Measurements from ENCODE around the gene LPP. TPM values are rescaled to one million over a fixed set of nuclear protein-coding genes. Genes with fewer than 3 reads are reported as not detected.

Gene LPP
- total RNA-seq, 4 donors from 2014 or later = 56.0 to 65.7 (median 58.1) TPM

DNA sequence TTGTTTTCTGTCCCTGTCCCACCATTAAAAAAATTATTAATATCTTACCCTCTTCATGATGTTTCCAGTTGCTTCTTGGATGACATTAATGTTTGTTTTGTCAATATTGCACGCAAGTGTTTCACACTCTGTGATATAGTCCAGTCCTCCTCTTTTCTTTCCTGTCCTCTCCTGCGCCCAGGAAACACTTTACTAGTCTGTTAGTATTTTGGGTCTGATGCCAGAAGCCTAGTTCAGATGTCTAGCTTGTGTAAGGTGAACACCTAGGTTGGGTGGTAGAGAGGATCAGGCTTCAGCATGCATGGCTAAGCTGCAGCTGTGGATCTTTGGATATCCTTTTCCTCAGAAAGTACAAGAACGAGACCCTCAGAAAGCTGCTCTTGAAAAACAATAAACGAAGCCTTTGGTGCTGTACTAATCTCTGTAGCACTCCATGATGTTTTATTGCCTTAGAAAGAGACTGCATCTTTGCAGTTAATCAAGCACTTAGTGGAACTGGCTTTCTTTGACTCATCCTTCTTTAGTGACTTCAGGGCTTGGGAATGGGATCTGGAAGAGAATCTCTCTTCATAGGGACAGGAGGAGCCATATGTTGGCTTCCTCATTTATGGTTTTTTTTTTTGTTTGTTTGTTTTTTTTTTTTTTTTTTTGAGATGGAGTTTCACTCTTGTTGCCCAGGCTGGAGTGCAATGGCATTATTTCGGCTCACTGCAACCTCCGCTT is 253.4 kb downstream of the LPP start:
- TF ChIP-seq POLR2A (IDR thresholded peaks at IDR 0.05) = no peak
- TF ChIP-seq, protein P1, sequence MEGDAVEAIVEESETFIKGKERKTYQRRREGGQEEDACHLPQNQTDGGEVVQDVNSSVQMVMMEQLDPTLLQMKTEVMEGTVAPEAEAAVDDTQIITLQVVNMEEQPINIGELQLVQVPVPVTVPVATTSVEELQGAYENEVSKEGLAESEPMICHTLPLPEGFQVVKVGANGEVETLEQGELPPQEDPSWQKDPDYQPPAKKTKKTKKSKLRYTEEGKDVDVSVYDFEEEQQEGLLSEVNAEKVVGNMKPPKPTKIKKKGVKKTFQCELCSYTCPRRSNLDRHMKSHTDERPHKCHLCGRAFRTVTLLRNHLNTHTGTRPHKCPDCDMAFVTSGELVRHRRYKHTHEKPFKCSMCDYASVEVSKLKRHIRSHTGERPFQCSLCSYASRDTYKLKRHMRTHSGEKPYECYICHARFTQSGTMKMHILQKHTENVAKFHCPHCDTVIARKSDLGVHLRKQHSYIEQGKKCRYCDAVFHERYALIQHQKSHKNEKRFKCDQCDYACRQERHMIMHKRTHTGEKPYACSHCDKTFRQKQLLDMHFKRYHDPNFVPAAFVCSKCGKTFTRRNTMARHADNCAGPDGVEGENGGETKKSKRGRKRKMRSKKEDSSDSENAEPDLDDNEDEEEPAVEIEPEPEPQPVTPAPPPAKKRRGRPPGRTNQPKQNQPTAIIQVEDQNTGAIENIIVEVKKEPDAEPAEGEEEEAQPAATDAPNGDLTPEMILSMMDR (IDR thresholded peaks at IDR 0.05 in 4 of 5, conservative IDR thresholded peaks at IDR 0.05 in 1 of 5) = no peak
- H3K4me3 ChIP-seq = no peak overlapping the region
- no peak overlapping the region for H3K27ac ChIP-seq
- H3K4me1 ChIP-seq = peaks cover 0 to 4% of the 10 kb centered on the region in 2 donors
- ATAC-seq = peak in 1 of 2 donors; percentile 27
- H3K36me3 ChIP-seq = no peaks in the 10 kb centered on the region
- no peaks in the 10 kb centered on the region for H3K9me3 ChIP-seq
- DNase-seq = no peak
- intact Hi-C loops (cut with DNase I; ENCODE audit: low total_unique reads) (no loop called here), in situ Hi-C loops (cut with MboI; ENCODE audit: low sequenced_read_pairs in 4 of 4) (loop anchor here in 2 of 4 donors (25.0 kb wide), 1 partner anchor 670 kb away; the partner anchor contains the start of gene BCL6 (in 2 of the 2))
- H3K27me3 ChIP-seq = no peaks in the 10 kb centered on the region

DNA sequence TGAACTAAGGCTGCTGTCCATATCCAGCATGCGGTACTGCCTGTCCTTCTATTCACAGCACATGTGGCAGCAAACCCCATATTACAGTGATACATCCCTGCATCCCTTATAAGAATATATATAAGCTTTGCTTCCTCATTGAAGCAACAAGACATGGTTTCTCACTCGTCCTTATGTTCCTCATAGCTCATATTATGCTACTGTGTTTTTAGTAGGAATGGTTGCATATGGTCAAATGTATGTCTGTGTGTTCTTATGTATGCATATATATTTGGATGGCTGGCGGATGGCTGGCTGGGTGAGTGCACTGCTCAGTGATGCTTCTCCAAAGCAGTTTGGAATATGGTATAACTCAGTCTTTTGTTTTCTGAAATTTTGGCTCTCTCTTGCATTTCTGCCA is 254.9 kb downstream of the LPP start:
- intact Hi-C loops (cut with DNase I; ENCODE audit: low total_unique reads) = no loop called here

DNA sequence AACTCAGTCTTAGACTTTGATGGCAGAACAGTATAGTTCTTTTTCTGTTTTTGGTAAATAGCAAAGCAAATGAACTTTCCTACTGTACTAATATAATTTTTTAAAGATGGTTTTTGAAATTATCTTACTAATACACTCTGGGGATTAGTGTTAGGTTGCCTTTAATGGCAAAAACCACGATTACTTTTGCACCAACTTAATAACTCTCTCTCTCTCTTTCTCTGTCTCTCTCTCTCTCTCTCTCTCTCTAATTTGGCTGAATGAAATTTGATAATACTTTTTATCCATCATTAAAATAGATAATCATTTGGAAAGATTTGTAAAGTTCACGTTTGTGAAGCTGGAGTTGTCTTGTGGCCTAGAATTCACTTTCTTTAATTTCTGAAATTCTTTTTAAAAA is 257.8 kb downstream of the LPP start:
- Histone ChIP-seq H3K4me3 (no peak overlapping the region), H3K36me3 (no peaks in the 10 kb centered on the region), H3K4me1 (peaks cover 5 to 21% of the 10 kb centered on the region in 2 donors), H3K27ac (no peak overlapping the region), H3K27me3 (no peaks in the 10 kb centered on the region), H3K9me3 (no peaks in the 10 kb centered on the region)
- ATAC-seq (no peak), DNase-seq (no peak)
- in situ Hi-C loops (cut with MboI; ENCODE audit: low sequenced_read_pairs in 4 of 4) (loop anchor here in 2 of 4 donors (10.0 to 25.0 kb wide), 2 partner anchors 147 to 674 kb away; partner anchors contain the start of gene BCL6 (in 2 of the 2)), intact Hi-C loops (cut with DNase I; ENCODE audit: low total_unique reads) (no loop called here)
- TF ChIP-seq POLR2A (IDR thresholded peaks at IDR 0.05) = no peak
- TF ChIP-seq, protein P1 (IDR thresholded peaks at IDR 0.05 in 4 of 5, conservative IDR thresholded peaks at IDR 0.05 in 1 of 5) = no peak

More for the DNA sequence above, 254.9 kb downstream of the LPP start:
- ATAC-seq = no peak
- H3K4me1 ChIP-seq = peaks cover 0 to 4% of the 10 kb centered on the region in 2 donors
- no peaks in the 10 kb centered on the region for H3K36me3 ChIP-seq
- H3K4me3 ChIP-seq = no peak overlapping the region
- in situ Hi-C loops (cut with MboI; ENCODE audit: low sequenced_read_pairs in 4 of 4) = loop anchor here in 2 of 4 donors (25.0 kb wide), 1 partner anchor 672 kb away; the partner anchor contains the start of gene BCL6 (in 2 of the 2)
- H3K27me3 ChIP-seq = no peaks in the 10 kb centered on the region
- no peak for DNase-seq
- TF ChIP-seq POLR2A (IDR thresholded peaks at IDR 0.05) = no peak
- TF ChIP-seq, protein P1 (IDR thresholded peaks at IDR 0.05 in 4 of 5, conservative IDR thresholded peaks at IDR 0.05 in 1 of 5) = no peak
- no peaks in the 10 kb centered on the region for H3K9me3 ChIP-seq
- H3K27ac ChIP-seq = no peak overlapping the region

DNA sequence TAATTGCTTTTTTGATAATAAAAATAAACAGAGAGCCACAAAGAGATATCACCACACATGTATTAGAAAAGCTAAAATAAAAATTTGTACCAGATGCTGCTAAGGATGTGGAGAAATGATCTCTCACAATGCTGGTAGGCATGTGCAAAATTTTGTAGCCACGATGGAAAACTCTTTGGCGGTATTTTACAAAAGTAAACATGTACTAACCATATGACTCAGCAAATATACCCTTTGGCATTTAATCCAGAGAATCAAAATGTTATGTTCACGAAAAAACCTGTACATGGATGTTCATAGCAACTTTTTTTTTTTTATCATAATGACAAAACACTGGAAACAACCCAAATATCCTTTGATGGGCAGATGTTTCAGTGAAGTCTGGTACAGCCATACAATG is 261.2 kb downstream of the LPP start:
- H3K36me3 ChIP-seq = no peaks in the 10 kb centered on the region
- peak overlapping the region in 3 of 4 donors; percentile 81 to 84 (median 82) for H3K27ac ChIP-seq
- no peaks in the 10 kb centered on the region for H3K9me3 ChIP-seq
- no peak for TF ChIP-seq POLR2A (IDR thresholded peaks at IDR 0.05)
- DNase-seq (no peak), ATAC-seq (no peak)
- no peak overlapping the region for H3K4me3 ChIP-seq
- H3K27me3 ChIP-seq = no peaks in the 10 kb centered on the region
- intact Hi-C loops (cut with DNase I; ENCODE audit: low total_unique reads) = loop anchor here (5.0 kb wide), 2 partner anchors 537 to 673 kb away; no protein-coding TSS in a partner anchor
- H3K4me1 ChIP-seq = peaks cover 9 to 27% of the 10 kb centered on the region in 2 donors
- in situ Hi-C loops (cut with MboI; ENCODE audit: low sequenced_read_pairs in 4 of 4) = loop anchor here in 2 of 4 donors (10.0 to 25.0 kb wide), 2 partner anchors 150 to 678 kb away; partner anchors contain the start of gene BCL6 (in 2 of the 2)

DNA sequence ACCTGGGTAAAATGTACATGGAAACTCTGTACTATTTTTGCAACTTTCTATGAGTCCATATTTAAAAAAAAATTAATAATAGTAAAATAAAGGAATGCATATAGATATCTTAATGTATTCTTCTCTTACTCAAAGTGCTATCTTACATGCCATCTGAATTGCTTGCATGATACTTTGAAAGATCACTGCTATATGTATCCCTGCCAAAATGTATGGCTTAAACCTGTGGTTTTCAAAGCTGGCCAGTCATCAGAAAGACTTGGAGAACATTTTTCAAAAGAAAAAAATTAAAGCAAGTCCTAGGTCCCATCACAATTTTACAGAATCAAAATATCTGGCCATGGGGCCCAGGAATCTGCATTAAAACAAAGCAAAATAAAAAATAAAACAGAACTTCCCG is 262.1 kb downstream of the LPP start:
- Histone ChIP-seq H3K27ac (peak overlapping the region; percentile 70 to 84 (median 82)), H3K36me3 (no peaks in the 10 kb centered on the region), H3K4me1 (peaks cover 16 to 28% of the 10 kb centered on the region in 2 donors), H3K9me3 (no peaks in the 10 kb centered on the region), H3K27me3 (no peaks in the 10 kb centered on the region), H3K4me3 (no peak overlapping the region)
- intact Hi-C loops (cut with DNase I; ENCODE audit: low total_unique reads) = loop anchor here (2.0 to 5.0 kb wide), 3 partner anchors 139 to 674 kb away; no protein-coding TSS in a partner anchor
- ATAC-seq (no peak), DNase-seq (no peak)
- in situ Hi-C loops (cut with MboI; ENCODE audit: low sequenced_read_pairs in 4 of 4) = loop anchor here in 2 of 4 donors (10.0 to 25.0 kb wide), 2 partner anchors 151 to 679 kb away; partner anchors contain the start of gene BCL6 (in 2 of the 2)
- no peak for TF ChIP-seq POLR2A (IDR thresholded peaks at IDR 0.05)
- TF ChIP-seq, protein P1 (IDR thresholded peaks at IDR 0.05 in 4 of 5, conservative IDR thresholded peaks at IDR 0.05 in 1 of 5) = no peak

Data from gastrocnemius medialis (tissue), 4 donors.